Measurements from ENCODE around the gene GINS2. TPM values are rescaled to one million over a fixed set of nuclear protein-coding genes. Genes with fewer than 3 reads are reported as not detected.

The GINS2 gene
- total and polyA plus RNA-seq, 2 of the 4 experiments (the other 2 are of a cell fraction): 12.0 to 13.4 TPM

- Histone ChIP-seq H4K8ac (ENCODE audit: low read depth in 2 of 2, low read length in 2 of 2) (no peak overlapping the region), H3K18ac (ENCODE audit: low read depth, low read length) (no peak overlapping the region), H3K36me3 (ENCODE audit: control insufficient read depth, insufficient read depth, low read length) (peaks cover 81% of the 10 kb centered on the region), H3K79me1 (ENCODE audit: low read depth in 1 of 2, low read length in 2 of 2) (peaks cover 7 to 17% of the 10 kb centered on the region in 2 experiments; a peak in 2 of 4 replicates), H4K5ac (ENCODE audit: low read depth, low read length) (no peak overlapping the region), H3K27me3 (ENCODE audit: control insufficient read depth, insufficient read depth, low read length) (no peaks in the 10 kb centered on the region), H3K27ac (ENCODE audit: insufficient read depth, low read length) (no peak overlapping the region), H3K9me3 (ENCODE audit: control insufficient read depth, insufficient read depth, low read length) (no peaks in the 10 kb centered on the region), H2BK120ac (ENCODE audit: low read depth, low read length) (no peak overlapping the region), H3K4ac (ENCODE audit: low read depth, low read length) (no peak overlapping the region), H4K91ac (ENCODE audit: insufficient read depth, low read depth, low read length) (no peak overlapping the region), H2AFZ (replicated peaks; ENCODE audit: low read length, poor library complexity) (no peak overlapping the region), H2AK9ac (replicated peaks; ENCODE audit: low read depth, low read length, poor library complexity) (no peak overlapping the region), H3K9ac (ENCODE audit: low read depth, low read length) (no peak overlapping the region), H4K20me1 (ENCODE audit: insufficient read depth, low read length) (peaks cover 20% of the 10 kb centered on the region), H3K56ac (ENCODE audit: extremely low read depth, insufficient read depth, low read length) (no peak overlapping the region), H3K4me2 (ENCODE audit: low read depth, low read length) (no peak overlapping the region), H2BK15ac (ENCODE audit: low read depth, low read length) (no peak overlapping the region), H3K9me1 (ENCODE audit: insufficient read depth, low read length) (peaks cover under 1% of the 10 kb centered on the region; the same call in 1 of the 2 replicates), H3K23ac (ENCODE audit: low read depth, low read length) (no peak overlapping the region), H3K4me1 (ENCODE audit: control insufficient read depth, insufficient read depth, low read length) (no peaks in the 10 kb centered on the region; the same call in 1 of the 2 replicates), H3K14ac (replicated peaks; ENCODE audit: low read depth, low read length) (no peak overlapping the region), H2BK5ac (ENCODE audit: low read depth, low read length, poor library complexity, severe bottlenecking) (no peak overlapping the region), H2AK5ac (ENCODE audit: low read depth, low read length) (no peak overlapping the region), H3K4me3 (ENCODE audit: insufficient read depth, low read depth, low read length) (no peak overlapping the region), H2BK20ac (ENCODE audit: low read depth, low read length) (no peak overlapping the region)
- ATAC-seq (ENCODE audit: low read depth) (peak; percentile 97), DNase-seq (peak; percentile 41)
- dilution Hi-C loops (cut with HindIII; ENCODE audit: low sequenced_read_pairs, unreplicated experiment): no loop called here
- intact Hi-C loops (cut with micrococcal nuclease): loop anchor here (5.0 kb wide), 1 partner anchor 57 kb away; no protein-coding TSS in a partner anchor
- POLR2A ChIA-PET (ENCODE audit: unreplicated experiment): no interaction called here
- in situ Hi-C loops (cut with MboI; ENCODE audit: low sequenced_read_pairs): loop anchor here (5.0 kb wide), 1 partner anchor 57 kb away; no protein-coding TSS in a partner anchor
- TF ChIP-seq CEBPB (IDR thresholded peaks at IDR 0.05; ENCODE audit: low read depth, low read length): no peak
- TF ChIP-seq RAD21 (IDR thresholded peaks at IDR 0.05; ENCODE audit: low read length): peak; percentile 70
- TF ChIP-seq BHLHE40 (IDR thresholded peaks at IDR 0.05; ENCODE audit: low read depth, low read length): no peak
- TF ChIP-seq RCOR1 (IDR thresholded peaks at IDR 0.05; ENCODE audit: insufficient replicate concordance, low read length): no peak
- TF ChIP-seq CTCF (conservative IDR thresholded peaks at IDR 0.05; ENCODE audit: low read depth, low read length): peak; percentile 78
- TF ChIP-seq FOS (IDR thresholded peaks at IDR 0.05; ENCODE audit: low read depth, low read length): no peak
- no peak for TF ChIP-seq POLR2A (IDR thresholded peaks at IDR 0.05; ENCODE audit: low read depth, low read length)
- TF ChIP-seq SMC3 (IDR thresholded peaks at IDR 0.05; ENCODE audit: low read depth, low read length): peak; percentile 54
- TF ChIP-seq ELK1 (IDR thresholded peaks at IDR 0.05; ENCODE audit: borderline replicate concordance, low read depth, low read length): no peak
- no peak for TF ChIP-seq USF2 (IDR thresholded peaks at IDR 0.05; ENCODE audit: low read depth, low read length)
- TF ChIP-seq MXI1 (IDR thresholded peaks at IDR 0.05; ENCODE audit: borderline replicate concordance, low read depth, low read length): no peak
- TF ChIP-seq CHD1 (IDR thresholded peaks at IDR 0.05; ENCODE audit: low read depth, low read length): no peak
- 84% methylated on average over 8 of the region's 12 CpGs; no CpG with 5 or more reads in 1 of the 2 experiments for WGBS, 2 experiments (ENCODE audit: extremely low coverage in 2 of 2, insufficient read length in 1 of 2)
- CTCF ChIA-PET: interaction anchor here (0.6 kb wide), 1 partner anchor 465 kb away, joined by 3 read pairs; no protein-coding TSS in a partner anchor
- no TSS peak for BruUV-seq (replicated peaks)
These were observed 28.8 kb downstream of the GINS2 start for GRCh38 chr16:85659805-85660511.
